ENCODE results near the gene ALLC. TPM values are rescaled to one million over a fixed set of nuclear protein-coding genes. Genes with fewer than 3 reads are reported as not detected.

ALLC gene
- total and polyA plus RNA-seq, 7 donors, result not detected

DNA sequence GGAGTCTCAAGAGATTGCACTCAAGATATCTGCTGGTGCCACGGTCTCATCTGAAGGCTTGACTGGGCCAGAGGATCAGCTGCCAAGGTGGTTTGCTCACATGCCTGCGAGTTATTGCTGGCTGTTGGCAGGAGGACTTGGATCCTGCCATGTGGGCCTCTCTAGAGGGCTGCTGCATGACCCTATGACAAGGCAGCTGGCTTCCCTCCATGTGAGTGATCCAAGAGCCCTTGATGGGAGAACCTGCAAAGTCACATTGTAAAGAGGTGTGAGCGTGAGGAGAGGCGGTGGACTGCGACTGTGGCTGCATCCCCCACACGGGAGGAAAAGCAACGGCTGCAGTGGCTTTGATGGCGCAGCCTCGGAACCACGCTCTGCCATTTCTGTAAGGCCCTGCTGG lies 4.0 kb upstream of the ALLC start:
- ATAC-seq (no peak), DNase-seq (no peak)
- WGBS, 3 donors, result 84 to 89% (median 88%) methylated on average over 10 of the region's 10 CpGs
- Histone ChIP-seq H3K27ac (no peak overlapping the region), H3K27me3 (ENCODE audit: insufficient read depth in 3 of 3, low read length in 2 of 3) (peaks cover 0 to 20% (median 0%) of the 10 kb centered on the region in 3 donors), H3K4me3 (no peak overlapping the region), H3K4me1 (no peaks in the 10 kb centered on the region), H3K9me3 (no peaks in the 10 kb centered on the region), H3K36me3 (ENCODE audit: insufficient read depth in 1 of 2, low read depth in 1 of 2) (no peaks in the 10 kb centered on the region)
- TF ChIP-seq, protein P1, sequence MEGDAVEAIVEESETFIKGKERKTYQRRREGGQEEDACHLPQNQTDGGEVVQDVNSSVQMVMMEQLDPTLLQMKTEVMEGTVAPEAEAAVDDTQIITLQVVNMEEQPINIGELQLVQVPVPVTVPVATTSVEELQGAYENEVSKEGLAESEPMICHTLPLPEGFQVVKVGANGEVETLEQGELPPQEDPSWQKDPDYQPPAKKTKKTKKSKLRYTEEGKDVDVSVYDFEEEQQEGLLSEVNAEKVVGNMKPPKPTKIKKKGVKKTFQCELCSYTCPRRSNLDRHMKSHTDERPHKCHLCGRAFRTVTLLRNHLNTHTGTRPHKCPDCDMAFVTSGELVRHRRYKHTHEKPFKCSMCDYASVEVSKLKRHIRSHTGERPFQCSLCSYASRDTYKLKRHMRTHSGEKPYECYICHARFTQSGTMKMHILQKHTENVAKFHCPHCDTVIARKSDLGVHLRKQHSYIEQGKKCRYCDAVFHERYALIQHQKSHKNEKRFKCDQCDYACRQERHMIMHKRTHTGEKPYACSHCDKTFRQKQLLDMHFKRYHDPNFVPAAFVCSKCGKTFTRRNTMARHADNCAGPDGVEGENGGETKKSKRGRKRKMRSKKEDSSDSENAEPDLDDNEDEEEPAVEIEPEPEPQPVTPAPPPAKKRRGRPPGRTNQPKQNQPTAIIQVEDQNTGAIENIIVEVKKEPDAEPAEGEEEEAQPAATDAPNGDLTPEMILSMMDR (IDR thresholded peaks at IDR 0.05), result no peak
- intact Hi-C loops (cut with DNase I), result loop anchor here (5.0 kb wide), 2 partner anchors 77 to 232 kb away; partner anchors contain the start of gene RPS7 (in 1 of the 2)

DNA sequence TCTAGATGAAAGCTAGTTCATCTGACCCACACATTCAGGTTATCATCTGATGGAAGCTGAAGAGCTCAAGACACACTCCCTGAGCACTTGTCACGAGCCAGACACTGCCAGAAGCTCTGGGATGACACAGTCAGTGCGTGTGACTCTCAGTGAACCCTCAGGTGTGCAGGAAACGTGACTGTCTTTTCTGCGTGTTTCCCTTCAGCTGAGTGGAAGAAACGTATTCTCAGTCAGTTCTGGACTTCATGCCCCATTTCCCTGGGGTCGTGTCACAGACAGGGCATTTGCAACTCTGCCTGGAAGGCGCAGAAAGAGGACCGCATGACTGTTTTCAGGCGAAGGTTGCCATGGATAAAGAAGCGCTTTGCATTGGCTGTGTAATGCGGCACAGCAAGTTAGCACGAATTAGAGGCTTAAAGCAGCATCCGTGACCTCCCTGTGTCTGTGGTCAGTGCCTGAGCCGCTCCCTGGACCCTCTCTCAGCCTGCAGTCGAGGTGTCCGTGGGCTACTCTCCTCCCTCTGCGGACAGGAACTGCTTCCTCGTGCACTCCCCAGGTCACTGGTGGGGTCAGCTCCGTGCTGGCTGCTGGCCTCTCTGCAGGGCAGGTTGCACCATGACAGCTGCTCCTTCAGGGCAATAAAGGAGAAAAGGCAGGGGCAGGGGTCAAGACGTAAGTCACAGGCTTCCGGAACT lies 3.3 kb upstream of the ALLC start:
- TF ChIP-seq, protein P1 (IDR thresholded peaks at IDR 0.05), result no peak
- DNase-seq (no peak), ATAC-seq (no peak)
- no peaks in the 10 kb centered on the region for H3K4me1 ChIP-seq
- intact Hi-C loops (cut with DNase I), result loop anchor here (5.0 kb wide), 2 partner anchors 77 to 232 kb away; partner anchors contain the start of gene RPS7 (in 1 of the 2)
- 68 to 81% (median 76%) methylated on average over 21 of the region's 21 CpGs for WGBS, 3 donors
- H3K27ac ChIP-seq, result no peak overlapping the region
- H3K27me3 ChIP-seq (ENCODE audit: insufficient read depth in 3 of 3, low read length in 2 of 3), result peaks cover 0 to 20% (median 0%) of the 10 kb centered on the region in 3 donors
- no peaks in the 10 kb centered on the region for H3K36me3 ChIP-seq (ENCODE audit: insufficient read depth in 1 of 2, low read depth in 1 of 2)
- no peak overlapping the region for H3K4me3 ChIP-seq
- H3K9me3 ChIP-seq, result no peaks in the 10 kb centered on the region

DNA sequence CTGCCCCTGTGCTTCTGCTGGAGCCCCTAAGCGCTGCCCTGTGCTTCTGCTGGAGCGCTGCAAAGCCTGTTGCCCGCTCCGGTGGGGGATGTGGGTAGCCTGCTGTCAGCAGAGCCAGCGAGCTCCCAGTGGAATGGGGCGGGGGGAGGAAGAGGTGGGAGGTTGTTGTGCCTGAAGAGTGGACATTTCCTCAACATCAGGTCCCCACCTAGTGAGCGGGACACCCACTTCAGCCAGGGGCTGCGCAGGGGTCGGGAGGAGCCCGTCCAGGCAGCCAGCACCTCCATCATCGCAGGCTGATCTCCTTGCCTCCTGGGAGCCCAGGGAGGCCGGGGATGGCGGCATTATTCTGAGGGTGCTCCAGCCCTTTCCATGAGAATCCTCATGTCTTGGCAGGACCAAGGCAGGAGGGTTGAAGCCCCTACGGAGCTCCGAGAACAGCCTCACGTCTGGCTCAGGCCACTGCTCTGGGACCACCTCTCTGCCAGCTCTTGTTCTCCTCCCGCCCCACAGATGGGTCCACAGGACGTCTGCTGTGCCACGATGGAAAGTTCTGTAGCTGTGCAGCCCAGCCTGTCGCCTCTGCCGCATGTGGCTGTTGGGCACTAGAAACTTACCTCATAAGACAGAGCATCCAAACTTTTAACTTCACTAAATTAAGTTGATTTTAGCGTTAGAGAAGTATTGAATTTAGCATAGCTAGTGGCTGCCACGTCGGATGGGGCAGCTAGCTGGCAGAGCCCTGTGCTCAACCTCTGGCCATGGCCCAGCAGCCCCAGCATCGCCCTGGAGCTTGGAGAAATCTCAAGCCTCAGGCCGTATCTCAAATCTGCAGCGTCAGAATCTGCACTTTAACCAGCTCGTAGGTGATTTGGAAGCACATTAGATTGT lies 1.9 kb upstream of the ALLC start:
- ATAC-seq, result no peak
- no peaks in the 10 kb centered on the region for H3K9me3 ChIP-seq
- intact Hi-C loops (cut with DNase I), result no loop called here
- H3K27ac ChIP-seq, result no peak overlapping the region
- no peaks in the 10 kb centered on the region for H3K4me1 ChIP-seq
- peaks cover 0 to 17% (median 0%) of the 10 kb centered on the region in 3 donors for H3K27me3 ChIP-seq (ENCODE audit: insufficient read depth in 3 of 3, low read length in 2 of 3)
- TF ChIP-seq, protein P1 (IDR thresholded peaks at IDR 0.05), result no peak
- H3K36me3 ChIP-seq (ENCODE audit: insufficient read depth in 1 of 2, low read depth in 1 of 2), result no peaks in the 10 kb centered on the region
- H3K4me3 ChIP-seq, result no peak overlapping the region
- DNase-seq, result no peak
- WGBS, 3 donors, result 72% methylated on average over 28 of the region's 28 CpGs

DNA sequence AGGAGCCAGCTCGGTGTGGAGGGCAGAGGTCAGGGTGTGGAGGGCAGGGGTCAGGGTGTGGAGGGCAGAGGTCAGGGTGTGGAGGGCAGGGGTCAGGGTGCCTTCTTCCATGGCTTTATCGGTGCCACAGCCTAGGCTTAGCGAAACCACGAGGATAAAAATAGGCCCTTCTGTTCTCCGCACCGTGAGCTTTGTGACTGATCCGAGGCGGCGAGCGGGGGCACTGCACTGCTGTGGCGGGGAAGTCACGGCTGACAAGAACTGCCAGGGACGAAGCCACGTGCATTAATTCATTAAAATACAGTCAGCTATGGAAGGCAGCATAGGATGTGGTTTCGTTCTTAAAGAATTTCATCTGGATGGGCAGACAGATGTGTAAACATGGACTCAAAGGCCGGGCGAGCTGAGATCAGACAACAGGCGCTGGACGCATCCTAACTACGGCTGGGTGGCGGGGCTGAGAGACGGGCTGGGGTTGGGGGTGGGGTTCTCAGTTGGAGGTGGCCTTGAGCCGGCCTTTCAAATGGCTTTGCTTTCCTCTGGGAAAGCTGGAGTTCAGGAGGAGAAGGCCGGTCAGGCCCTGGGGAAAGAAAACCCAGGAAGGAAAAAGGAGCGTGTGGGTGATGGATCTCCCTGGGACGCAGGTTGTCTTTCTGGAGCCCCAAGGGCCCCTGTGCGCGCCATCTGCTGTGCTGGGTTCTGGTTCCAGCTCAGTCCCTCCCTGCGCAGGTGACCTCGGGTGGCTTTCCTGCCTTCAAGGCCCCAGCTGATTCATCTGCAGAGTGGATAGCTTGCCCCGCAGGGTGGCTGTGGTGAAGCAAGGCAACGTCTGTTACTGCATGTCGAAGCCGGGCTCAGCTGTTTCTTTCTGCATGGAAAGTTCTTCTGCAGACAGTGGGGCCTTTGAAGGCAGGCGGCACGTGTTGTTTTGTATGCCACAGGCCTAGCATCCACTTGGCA lies 958 bp upstream of the ALLC start:
- H3K4me1 ChIP-seq, result no peaks in the 10 kb centered on the region
- no peak overlapping the region for H3K27ac ChIP-seq
- TF ChIP-seq, protein P1 (IDR thresholded peaks at IDR 0.05), result no peak

More for the DNA sequence above, 958 bp upstream of the ALLC start:
- DNase-seq (no peak), ATAC-seq (no peak)
- Histone ChIP-seq H3K9me3 (no peaks in the 10 kb centered on the region), H3K36me3 (ENCODE audit: insufficient read depth in 1 of 2, low read depth in 1 of 2) (no peaks in the 10 kb centered on the region), H3K27me3 (ENCODE audit: insufficient read depth in 3 of 3, low read length in 2 of 3) (peaks cover 0 to 11% (median 0%) of the 10 kb centered on the region in 3 donors), H3K4me3 (no peak overlapping the region)
- 60 to 81% (median 65%) methylated on average over 36 of the region's 36 CpGs for WGBS, 3 donors
- intact Hi-C loops (cut with DNase I), result no loop called here

Data from psoas muscle (tissue), 8 donors.